OCI-LY1 (cell line): ENCODE measurements around the gene GPN2.

Experiments
- H2AFZ ChIP-seq: fragments of 200-600 bp; sonication (generic), shearing (Covaris generic); 2 replicates; pipeline ENCODE4 v1.6.0; 2014; ENCODE audit warnings: antibody characterized with exemption, mild to moderate bottlenecking, low read length
- H3F3A ChIP-seq: fragments of 200-600 bp; sonication (generic), shearing (Covaris generic); 2 replicates; pipeline ENCODE4 v1.6.0; 2014; ENCODE audit warnings: mild to moderate bottlenecking, antibody characterized with exemption, low read length, moderate library complexity; ENCODE audit not compliant: insufficient read depth
- H3K27ac ChIP-seq: fragments of 200-600 bp; sonication (generic); 2 replicates; pipeline ENCODE4 v1.5.1; 2014; ENCODE audit warnings: low read length, mixed run types, mild to moderate bottlenecking, low read depth; ENCODE audit not compliant: poor library complexity, severe bottlenecking
- H3K27me3 ChIP-seq: fragments of 200-600 bp; sonication (generic); 2 replicates; pipeline ENCODE4 v1.6.0; 2014; ENCODE audit warnings: antibody characterized with exemption, mild to moderate bottlenecking, low read length, moderate library complexity; ENCODE audit not compliant: insufficient read depth
- H3K36me3 ChIP-seq: fragments of 200-600 bp; sonication (generic); 2 replicates; pipeline ENCODE4 v1.6.1; 2014; ENCODE audit warnings: mild to moderate bottlenecking, antibody characterized with exemption, low read length, moderate library complexity, mixed read lengths; ENCODE audit not compliant: insufficient read depth
- H3K4me1 ChIP-seq: fragments of 200-600 bp; sonication (generic); 2 replicates; pipeline ENCODE4 v1.5.1; 2014; ENCODE audit warnings: mild to moderate bottlenecking, low read length, moderate library complexity; ENCODE audit not compliant: insufficient read depth, severe bottlenecking
- H3K4me2 ChIP-seq: fragments of 200-600 bp; sonication (generic), shearing (Covaris generic); 2 replicates; pipeline ENCODE4 v1.6.1; 2014; ENCODE audit warnings: low read length
- H3K4me3 ChIP-seq: fragments of 200-600 bp; sonication (generic); 2 replicates; pipeline ENCODE4 v1.5.1; 2014; ENCODE audit warnings: low read length, low read depth, mild to moderate bottlenecking, mixed read lengths; ENCODE audit not compliant: poor library complexity, severe bottlenecking
- H3K79me2 ChIP-seq: fragments of 200-600 bp; shearing (Covaris generic); 2 replicates; pipeline ENCODE4 v1.6.1; 2016; ENCODE audit warnings: mixed run types, low read length, mixed read lengths; ENCODE audit not compliant: insufficient read depth
- H3K9ac ChIP-seq: fragments of 200-600 bp; sonication (generic), shearing (Covaris generic); 2 replicates; pipeline ENCODE4 v1.6.1; 2014; ENCODE audit warnings: mild to moderate bottlenecking, low read length, mixed read lengths
- H3K9me2 ChIP-seq: fragments of 200-600 bp; sonication (generic), shearing (Covaris generic); 2 replicates; pipeline ENCODE4 v1.6.1; 2014; ENCODE audit warnings: low read depth, mild to moderate bottlenecking, low read length, mixed read lengths
- H3K9me3 ChIP-seq: fragments of 200-600 bp; shearing (Covaris generic); 2 replicates; pipeline ENCODE4 v1.6.1; 2014; ENCODE audit warnings: low read length, mixed read lengths
- H4K20me1 ChIP-seq: fragments of 200-600 bp; sonication (generic), shearing (Covaris generic); 2 replicates; pipeline ENCODE4 v1.6.0; 2016; ENCODE audit warnings: mild to moderate bottlenecking, low read length; ENCODE audit not compliant: insufficient read depth
- CTCF ChIP-seq: fragments of 200-600 bp; sonication (generic), shearing (Covaris generic); IDR thresholded peaks from 2 replicates; pipeline ENCODE4 v1.5.1; 2017; ENCODE audit warnings: mild to moderate bottlenecking, antibody characterized with exemption, low read length, moderate library complexity, mixed read lengths
- EZH2 ChIP-seq: fragments of 200-600 bp; sonication (generic), shearing (Covaris generic); IDR thresholded peaks from 2 replicates; pipeline ENCODE4 v1.8.0; 2017; ENCODE audit warnings: borderline replicate concordance, mixed run types, mild to moderate bottlenecking, antibody characterized with exemption, low read length, moderate library complexity, mixed read lengths

GPN2 gene

GRCh38 chr1:26832249-26832960 lies 57.7 kb downstream of the GPN2 start:
- no peaks in the 10 kb centered on the region for H3K27me3 ChIP-seq
- peaks cover 34% of the 10 kb centered on the region for H3K4me1 ChIP-seq
- H3K27ac ChIP-seq = peak overlapping the region; percentile 59
- H4K20me1 ChIP-seq = no peaks in the 10 kb centered on the region
- no peak overlapping the region for H3K9ac ChIP-seq
- H3K79me2 ChIP-seq = no peaks in the 10 kb centered on the region
- no peak overlapping the region for H3K4me3 ChIP-seq
- H3K9me2 ChIP-seq = no peaks in the 10 kb centered on the region
- H3K9me3 ChIP-seq = no peaks in the 10 kb centered on the region
- peaks cover 37% of the 10 kb centered on the region; the same call in 1 of the 2 replicates for H3K36me3 ChIP-seq
- H3F3A ChIP-seq = no peaks in the 10 kb centered on the region
- no peak overlapping the region for H3K4me2 ChIP-seq
- no peak overlapping the region for H2AFZ ChIP-seq
- TF ChIP-seq EZH2 = no peak
- no peak for TF ChIP-seq CTCF

GRCh38 chr1:26831546-26832248 lies 58.4 kb downstream of the GPN2 start:
- peaks cover 36% of the 10 kb centered on the region for H3K4me1 ChIP-seq
- no peaks in the 10 kb centered on the region for H3K27me3 ChIP-seq
- no peak overlapping the region for H3K27ac ChIP-seq
- no peaks in the 10 kb centered on the region for H4K20me1 ChIP-seq
- H3K9me3 ChIP-seq = no peaks in the 10 kb centered on the region
- no peaks in the 10 kb centered on the region for H3K79me2 ChIP-seq
- no peak for TF ChIP-seq EZH2
- TF ChIP-seq CTCF = no peak
- no peaks in the 10 kb centered on the region for H3K9me2 ChIP-seq
- no peak overlapping the region for H3K4me2 ChIP-seq
- H3K4me3 ChIP-seq = no peak overlapping the region
- H3F3A ChIP-seq = no peaks in the 10 kb centered on the region
- no peak overlapping the region for H2AFZ ChIP-seq
- no peak overlapping the region for H3K9ac ChIP-seq
- peaks cover 37% of the 10 kb centered on the region; the same call in 1 of the 2 replicates for H3K36me3 ChIP-seq

GRCh38 chr1:26831059-26831458 lies 59.0 kb downstream of the GPN2 start:
- peaks cover 40% of the 10 kb centered on the region for H3K4me1 ChIP-seq
- H2AFZ ChIP-seq = no peak overlapping the region
- H4K20me1 ChIP-seq = no peaks in the 10 kb centered on the region
- H3K79me2 ChIP-seq = no peaks in the 10 kb centered on the region
- H3K27ac ChIP-seq = no peak overlapping the region
- TF ChIP-seq EZH2 = no peak
- TF ChIP-seq CTCF = no peak
- no peak overlapping the region for H3K4me2 ChIP-seq
- no peaks in the 10 kb centered on the region for H3K9me2 ChIP-seq
- H3F3A ChIP-seq = no peaks in the 10 kb centered on the region
- peaks cover 35% of the 10 kb centered on the region; the same call in 1 of the 2 replicates for H3K36me3 ChIP-seq
- H3K4me3 ChIP-seq = no peak overlapping the region
- no peaks in the 10 kb centered on the region for H3K27me3 ChIP-seq
- no peaks in the 10 kb centered on the region for H3K9me3 ChIP-seq
- no peak overlapping the region for H3K9ac ChIP-seq
